Hypothalamus (tissue), 51 donors: Measurements from ENCODE around the gene SLC2A13.
A peak's percentile ranks its signal among the peaks of the same experiment; 100 is the strongest.
"Not testable (repeated sequence)": the region's sequence is repeated elsewhere in the genome, so short reads cannot be mapped to it uniquely, and the experiment has no call there.

Experiments used
- DNase-seq, 51 donors: peaks; one replicate each; lab custom pipeline; 2025; lab: John Stamatoyannopoulos, UW

Gene SLC2A13

DNA sequence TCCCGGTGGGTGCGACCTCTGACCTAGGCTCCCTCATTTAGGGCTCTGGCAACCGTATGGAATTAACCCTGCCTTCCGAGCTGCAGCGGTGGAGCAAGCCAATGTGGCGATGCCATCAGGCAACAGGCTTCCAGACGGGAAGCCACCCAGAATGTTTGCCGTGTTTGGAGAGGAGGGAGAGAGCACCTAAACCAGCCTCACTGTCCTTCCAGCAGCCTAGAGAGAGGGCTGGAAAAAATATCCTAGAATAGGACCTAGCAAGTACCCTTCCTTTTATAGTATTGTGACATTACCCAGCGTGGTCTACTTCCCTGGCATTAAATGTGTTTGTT, 287 bp upstream of the SLC2A13 start:
- peak in 2 of 51 donors; percentile 24 to 55 for DNase-seq

DNA sequence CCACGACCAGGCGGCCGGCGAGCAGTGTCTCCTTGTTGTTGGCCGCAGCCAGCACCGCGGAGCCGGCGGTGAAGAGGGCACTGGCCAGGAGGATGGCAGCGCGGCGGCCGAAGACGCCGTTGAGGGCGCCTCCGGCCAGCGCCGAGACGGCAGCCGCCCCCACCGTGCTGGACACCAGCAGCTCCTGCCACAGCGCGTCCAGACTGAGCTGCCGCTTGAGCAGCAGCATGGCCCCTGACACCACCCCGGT, 691 bp downstream of the SLC2A13 start:
- peak in 16 of 51 donors; percentile 5 to 61 (median 32) for DNase-seq

GRCh38 chr12:40104461-40105264, 1.2 kb downstream of the SLC2A13 start:
- peak in 1 of 51 donors; percentile 20 for DNase-seq

DNA sequence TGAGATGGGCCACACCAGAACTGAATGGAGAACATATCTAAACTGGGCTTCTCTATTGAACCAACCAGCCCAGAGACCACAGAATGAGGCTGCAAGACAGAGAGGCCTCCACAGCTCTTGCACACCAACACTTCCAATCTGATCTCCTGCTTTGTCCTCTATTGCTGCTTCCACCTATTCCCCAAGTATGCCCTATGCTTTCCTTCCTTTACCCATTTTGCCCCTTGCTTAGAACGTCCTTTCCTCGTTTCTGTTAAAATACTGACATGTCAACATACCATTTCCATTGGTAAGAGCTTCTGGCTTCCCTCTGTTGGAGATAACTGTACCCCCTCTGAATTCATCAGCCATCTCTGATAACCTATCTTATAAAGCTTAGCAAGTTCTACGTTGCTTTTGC, 2.8 kb downstream of the SLC2A13 start:
- peak in 1 of 51 donors; percentile 25 for DNase-seq

DNA sequence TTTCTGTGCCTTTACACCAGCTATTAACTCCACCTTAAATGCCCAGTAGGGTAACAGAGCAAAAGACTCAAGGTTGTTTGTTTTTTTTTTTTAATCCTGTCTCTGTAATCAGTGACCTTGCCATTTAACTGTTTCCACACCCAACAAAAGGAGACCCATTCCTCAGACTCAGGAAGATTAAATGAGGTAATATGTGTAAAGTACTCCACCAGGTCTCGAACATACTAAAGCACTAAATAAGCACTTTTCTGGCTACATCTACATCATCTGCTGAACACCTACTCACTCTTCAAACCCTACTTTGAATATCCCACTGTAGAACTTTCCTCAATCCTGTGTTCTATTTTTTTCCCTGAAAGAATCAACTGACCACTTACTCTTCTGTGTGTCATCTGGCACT, 4.1 kb downstream of the SLC2A13 start:
- no peak for DNase-seq

GRCh38 chr12:40099423-40099853, 6.4 kb downstream of the SLC2A13 start:
- no peak for DNase-seq

GRCh38 chr12:40098406-40099145, 7.3 kb downstream of the SLC2A13 start:
- no peak for DNase-seq

DNA sequence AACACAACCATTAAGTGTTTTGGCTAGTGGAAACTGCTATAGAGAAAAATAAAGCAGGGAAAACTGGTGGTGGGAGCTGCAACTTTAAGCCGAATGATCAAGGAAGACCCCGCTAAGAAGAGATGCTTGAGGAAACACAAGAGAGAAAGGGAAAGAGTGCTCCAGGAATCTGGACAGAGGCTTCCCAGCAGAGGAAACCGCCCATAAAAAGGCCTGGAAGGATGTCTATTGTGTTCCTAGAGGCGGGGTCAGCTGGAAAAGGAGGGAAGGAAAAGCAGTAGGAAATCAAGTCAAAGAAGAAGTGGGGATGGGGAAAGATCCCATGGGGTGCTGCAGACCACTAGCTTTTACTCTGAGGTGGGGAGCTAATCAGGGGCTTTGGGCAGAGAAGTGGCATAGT, 12.4 kb downstream of the SLC2A13 start:
- no peak for DNase-seq

- no peak for DNase-seq
Observed at GRCh38 chr12:40086471-40086870, 19.4 kb downstream of the SLC2A13 start.

GRCh38 chr12:40078266-40078665, 27.6 kb downstream of the SLC2A13 start:
- DNase-seq, result no peak

DNA sequence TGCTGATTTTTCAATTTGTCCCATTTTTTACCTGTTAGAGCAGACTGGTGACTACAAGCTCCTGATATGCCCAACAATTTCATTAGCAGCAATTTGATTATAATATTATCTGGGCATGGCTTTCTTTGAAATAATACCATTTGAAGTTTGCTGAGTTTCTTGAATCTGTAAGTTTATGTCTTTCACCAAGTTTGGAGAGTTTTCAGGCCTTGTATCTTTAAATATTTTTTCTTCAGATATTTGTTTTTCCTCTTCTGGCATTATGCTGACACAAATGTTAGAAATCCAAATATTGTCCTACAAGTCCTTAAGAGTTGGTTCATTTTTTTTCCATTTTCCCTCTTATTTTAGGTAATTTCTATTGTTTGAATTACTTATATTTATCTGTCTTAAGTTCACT, 30.4 kb downstream of the SLC2A13 start:
- DNase-seq, result no peak

DNA sequence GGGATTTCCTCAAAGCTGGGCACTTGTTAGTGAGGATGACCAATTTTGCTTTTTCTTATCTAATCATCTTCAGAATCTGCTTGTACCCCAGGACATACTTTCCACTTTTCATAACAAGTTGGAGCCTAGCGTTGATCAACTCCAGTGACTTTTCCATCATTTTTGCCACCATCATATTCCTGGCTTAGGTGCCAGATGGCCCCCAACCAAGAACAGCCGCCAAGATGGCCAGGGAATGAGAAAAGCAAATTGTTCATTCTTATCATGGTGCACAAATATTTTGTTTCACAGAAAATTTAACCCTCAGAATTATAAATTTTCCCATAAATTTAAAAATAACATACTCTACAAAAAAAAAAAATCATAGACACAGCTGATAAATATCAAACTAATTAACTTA, 37.5 kb downstream of the SLC2A13 start:
- DNase-seq, result no peak

DNA sequence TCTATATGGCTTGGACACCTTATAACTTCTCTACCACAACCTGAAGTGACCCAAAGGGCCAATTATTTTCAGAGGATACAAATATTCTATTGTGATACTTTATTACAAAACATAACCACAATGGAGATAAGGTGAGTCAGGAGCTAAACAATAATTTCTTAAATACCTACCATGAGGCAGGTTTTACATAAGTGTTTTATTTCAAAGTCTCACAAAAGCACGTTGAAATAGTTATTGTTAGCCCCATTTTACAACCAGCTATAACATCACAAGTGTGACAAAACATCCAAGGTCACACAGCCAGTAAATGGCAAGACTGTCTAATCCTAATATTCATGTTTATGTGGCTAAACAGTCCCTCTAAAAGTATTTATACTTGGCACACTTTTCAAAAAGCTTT, 40.2 kb downstream of the SLC2A13 start:
- DNase-seq, result no peak

- peak in 3 of 51 donors; percentile 3 to 30 (median 22) for DNase-seq
Observed at GRCh38 chr12:40063414-40063813, 42.5 kb downstream of the SLC2A13 start.

DNA sequence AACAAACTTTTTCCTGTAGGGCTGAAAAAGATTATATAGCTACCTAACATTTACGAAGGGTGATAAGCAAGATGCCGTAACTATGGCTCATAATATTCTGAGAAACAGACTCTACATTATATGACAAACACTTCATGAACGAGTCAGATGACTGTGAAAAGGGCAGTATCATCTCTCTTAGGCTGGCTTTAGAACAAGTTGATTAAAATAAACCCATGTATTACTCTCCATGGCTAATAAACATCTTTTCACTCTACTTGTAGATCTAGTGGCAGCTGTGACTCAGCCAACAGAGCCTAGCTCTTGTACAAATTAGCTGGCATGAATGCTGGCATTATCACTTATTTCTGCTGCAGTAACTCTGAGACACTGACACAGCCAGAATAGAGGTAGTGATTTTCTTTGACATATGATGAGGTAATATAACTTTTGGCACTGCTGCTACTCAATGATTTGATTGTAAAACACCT, 47.1 kb downstream of the SLC2A13 start:
- peak in 5 of 51 donors; percentile 1 to 37 (median 3) for DNase-seq

DNA sequence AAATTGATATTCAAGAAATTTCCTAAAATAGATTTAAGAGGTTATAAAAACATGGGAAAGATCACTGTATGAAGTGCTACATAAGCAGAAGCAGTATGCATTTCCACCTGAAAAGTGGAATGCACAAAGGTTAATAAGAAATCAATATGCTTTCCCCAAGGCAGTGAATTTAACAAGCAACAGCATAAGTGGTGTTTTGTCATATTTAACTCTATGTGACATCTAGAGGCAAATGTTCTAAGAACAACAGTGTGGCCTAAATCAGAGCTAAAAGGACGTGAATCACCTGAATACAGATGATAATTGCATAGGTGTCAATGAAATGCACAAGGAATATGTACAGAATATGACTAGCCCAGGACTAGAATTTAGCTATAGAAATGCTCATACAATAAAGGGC, 49.5 kb downstream of the SLC2A13 start:
- no peak for DNase-seq

DNA sequence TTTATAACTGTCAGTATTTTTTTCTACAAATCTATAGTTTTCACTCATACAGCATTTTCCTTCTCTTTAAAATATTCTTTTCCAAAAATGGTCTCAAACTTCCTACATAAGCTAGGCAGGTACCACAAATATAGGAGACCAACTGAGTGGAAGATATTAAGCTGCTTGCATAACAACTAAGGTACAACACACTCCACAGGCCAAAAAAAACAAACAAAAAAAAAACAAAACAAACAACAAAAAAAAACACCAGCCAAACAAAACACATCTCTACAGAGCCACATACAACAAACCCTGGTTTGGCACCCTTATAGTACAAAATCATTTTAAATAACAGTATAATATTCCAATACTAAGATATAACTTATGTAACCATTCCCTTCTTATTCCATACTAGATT, 50.1 kb downstream of the SLC2A13 start:
- no peak for DNase-seq

DNA sequence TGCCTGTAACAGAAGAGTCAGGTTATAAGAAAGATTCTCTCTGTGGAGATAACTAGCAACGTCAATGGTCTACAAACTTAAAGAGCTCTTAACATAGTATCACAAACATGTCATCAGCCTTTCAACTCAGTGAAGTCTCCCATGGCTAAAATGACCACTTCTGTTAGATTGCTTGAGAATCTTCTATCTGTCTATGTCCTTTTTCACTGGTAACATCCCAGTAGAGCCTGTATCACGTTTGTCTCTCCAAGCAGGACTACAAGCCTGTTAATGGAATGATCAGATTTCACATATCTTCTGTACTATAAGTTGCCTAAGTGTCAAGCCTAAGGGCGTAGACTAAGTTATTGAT, 50.7 kb downstream of the SLC2A13 start:
- DNase-seq, result no peak

GRCh38 chr12:40054555-40055227, 51.2 kb downstream of the SLC2A13 start:
- peak in 6 of 51 donors; percentile 0 to 41 (median 16) for DNase-seq

DNA sequence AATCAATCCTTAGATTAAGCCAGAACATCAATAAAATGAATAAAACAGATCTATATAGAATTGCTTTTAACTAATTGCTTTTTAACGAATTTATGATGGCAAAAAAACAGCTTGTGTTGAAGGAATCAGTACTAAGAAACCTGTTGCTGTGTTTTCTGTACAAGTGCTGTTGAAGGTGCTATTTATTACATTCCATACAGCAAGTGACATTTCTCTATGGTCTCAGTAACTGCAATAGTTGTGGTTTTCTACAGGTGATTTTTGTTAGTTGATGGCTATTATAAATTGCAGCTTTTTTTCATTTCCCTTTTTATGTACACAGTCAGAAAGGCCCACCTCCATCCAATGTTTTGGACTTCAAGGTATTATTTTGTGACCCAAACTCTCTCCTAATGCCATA, 56.6 kb downstream of the SLC2A13 start:
- DNase-seq, result no peak

- DNase-seq, result not testable (repeated sequence)
Observed at GRCh38 chr12:40047002-40047401, 58.9 kb downstream of the SLC2A13 start.

GRCh38 chr12:40045656-40046055, 60.2 kb downstream of the SLC2A13 start:
- no peak for DNase-seq
